H9 (cell line): ENCODE results near the gene UBASH3A. TPM values are rescaled to one million over a fixed set of nuclear protein-coding genes. Genes with fewer than 3 reads are reported as not detected.

Experiments
- DNase-seq: peaks from one replicate; pipeline ENCODE4 v3.0.0-alpha.2; 2017
- H2AFZ ChIP-seq: one replicate; pipeline ENCODE4 v1.6.1; 2013; ENCODE audit warnings: mild to moderate bottlenecking, low read length, control low read depth, moderate library complexity
- H2AK5ac ChIP-seq: 2 replicates; pipeline ENCODE4 v1.6.1; 2013; ENCODE audit warnings: low read length, control low read depth, mixed read lengths; ENCODE audit not compliant: insufficient read length
- H2BK120ac ChIP-seq: one replicate; pipeline ENCODE4 v1.6.1; 2013; ENCODE audit warnings: low read depth, mild to moderate bottlenecking, low read length, control low read depth, inconsistent platforms; ENCODE audit not compliant: poor library complexity, severe bottlenecking
- H2BK12ac ChIP-seq: 2 replicates; pipeline ENCODE4 v1.6.1; 2013; ENCODE audit warnings: low read length, control low read depth, mixed read lengths, low read depth; ENCODE audit not compliant: insufficient read length
- H2BK15ac ChIP-seq: 2 replicates; pipeline ENCODE4 v1.6.1; 2013; ENCODE audit warnings: low read depth, low read length, control low read depth
- H2BK20ac ChIP-seq: one replicate; pipeline ENCODE4 v1.6.1; 2013; ENCODE audit warnings: low read depth, mild to moderate bottlenecking, low read length, control low read depth, inconsistent platforms; ENCODE audit not compliant: poor library complexity, severe bottlenecking
- H2BK5ac ChIP-seq: 2 replicates; pipeline ENCODE4 v1.6.1; 2013; ENCODE audit warnings: low read length, control low read depth, mixed read lengths; ENCODE audit not compliant: insufficient read length
- H3K14ac ChIP-seq: 2 replicates; pipeline ENCODE4 v1.6.1; 2013; ENCODE audit warnings: low read length, control low read depth; ENCODE audit not compliant: insufficient read depth
- H3K18ac ChIP-seq: 2 replicates; pipeline ENCODE4 v1.6.1; 2013; ENCODE audit warnings: low read depth, mild to moderate bottlenecking, mixed read lengths, low read length, control low read depth; ENCODE audit not compliant: insufficient read length
- H3K23ac ChIP-seq: 2 replicates; pipeline ENCODE4 v1.6.1; 2013; ENCODE audit warnings: low read length, control low read depth, mixed read lengths, low read depth; ENCODE audit not compliant: insufficient read length
- H3K23me2 ChIP-seq: 2 replicates; pipeline ENCODE4 v1.6.1; 2013; ENCODE audit warnings: low read depth, mild to moderate bottlenecking, mixed read lengths, low read length, control low read depth; ENCODE audit not compliant: insufficient read length, poor library complexity, severe bottlenecking
- H3K27ac ChIP-seq: 2 replicates; pipeline ENCODE4 v1.5.1; 2013; ENCODE audit warnings: low read length, control low read depth, mixed read lengths, low read depth; ENCODE audit not compliant: insufficient read length
- H3K27me3 ChIP-seq: 2 replicates; pipeline ENCODE4 v1.6.1; 2013; ENCODE audit warnings: low read length, control low read depth, inconsistent platforms; ENCODE audit not compliant: insufficient read depth
- H3K4ac ChIP-seq: 2 replicates; pipeline ENCODE4 v1.6.1; 2013; ENCODE audit warnings: low read depth, mild to moderate bottlenecking, control low read depth, inconsistent platforms, low read length, moderate library complexity
- H3K4me1 ChIP-seq: 2 replicates; pipeline ENCODE4 v1.6.1; 2013; ENCODE audit warnings: low read length, control low read depth, inconsistent platforms; ENCODE audit not compliant: insufficient read depth
- H3K4me2 ChIP-seq: 2 replicates; pipeline ENCODE4 v1.6.1; 2013; ENCODE audit warnings: low read length, control low read depth, mixed read lengths; ENCODE audit not compliant: insufficient read length, insufficient read depth
- H3K56ac ChIP-seq: 2 replicates; pipeline ENCODE4 v1.6.1; 2013; ENCODE audit warnings: low read depth, mild to moderate bottlenecking, mixed read lengths, low read length, control low read depth; ENCODE audit not compliant: insufficient read length
- H3K79me1 ChIP-seq: 2 replicates; pipeline ENCODE4 v1.6.1; 2013; ENCODE audit warnings: low read depth, mild to moderate bottlenecking, moderate library complexity, low read length, control low read depth, inconsistent platforms; ENCODE audit not compliant: insufficient read depth, poor library complexity, severe bottlenecking
- H3K79me2 ChIP-seq: 2 replicates; pipeline ENCODE4 v1.6.1; 2013; ENCODE audit warnings: low read length, control low read depth, inconsistent platforms; ENCODE audit not compliant: insufficient read depth
- H3K9ac ChIP-seq: 2 replicates; pipeline ENCODE4 v1.6.1; 2013; ENCODE audit warnings: low read length, control low read depth, mixed read lengths; ENCODE audit not compliant: insufficient read length; ENCODE audit errors: extremely low read depth
- H3K9me3 ChIP-seq: one replicate; pipeline ENCODE4 v1.6.1; 2013; ENCODE audit warnings: low read depth, low read length, inconsistent platforms; ENCODE audit not compliant: control insufficient read depth
- H3T11ph ChIP-seq: one replicate; pipeline ENCODE4 v1.6.1; 2013; ENCODE audit warnings: mild to moderate bottlenecking, low read length, control low read depth, inconsistent platforms
- H4K20me1 ChIP-seq: one replicate; pipeline ENCODE4 v1.6.1; 2013; ENCODE audit not compliant: control insufficient read depth, insufficient read length, insufficient read depth
- H4K5ac ChIP-seq: 2 replicates; pipeline ENCODE4 v1.6.1; 2013; ENCODE audit warnings: low read depth, mild to moderate bottlenecking, mixed read lengths, low read length, control low read depth; ENCODE audit not compliant: insufficient read length
- H4K8ac ChIP-seq: replicated peaks from 2 replicates; pipeline ENCODE4 v1.6.1; 2013; ENCODE audit warnings: low read length, control low read depth, mixed read lengths, low read depth; ENCODE audit not compliant: insufficient read length
- H4K91ac ChIP-seq: 2 replicates; pipeline ENCODE4 v1.6.1; 2013; ENCODE audit warnings: low read depth, mild to moderate bottlenecking, moderate library complexity, mixed read lengths, low read length, control low read depth; ENCODE audit not compliant: insufficient read length
- H3K27ac Mint-ChIP-seq, 3 experiments: 2 replicates in 2 of 3; 3 replicates in 1 of 3; pipeline ENCODE4 v1.8.0; 2020 to 2021; ENCODE audit warnings: mixed read lengths in 3 of 3, mild to moderate bottlenecking in 1 of 3, moderate library complexity in 1 of 3
- H3K27me3 Mint-ChIP-seq: 2 replicates; pipeline ENCODE4 v1.8.0; 2021; ENCODE audit warnings: low read depth, mild to moderate bottlenecking, moderate library complexity, mixed read lengths
- H3K36me3 Mint-ChIP-seq, 3 experiments: 2 replicates in 2 of 3; 3 replicates in 1 of 3; pipeline ENCODE4 v1.8.0; 2020 to 2021; ENCODE audit warnings: low read depth in 3 of 3, mixed read lengths in 3 of 3; ENCODE audit not compliant: insufficient read depth in 1 of 3
- H3K4me1 Mint-ChIP-seq, 2 experiments: 2 replicates each; pipeline ENCODE4 v1.8.0; 2020; ENCODE audit warnings: mixed read lengths in 2 of 2
- H3K4me3 Mint-ChIP-seq, 2 experiments: 2 replicates in 1 of 2; 3 replicates in 1 of 2; pipeline ENCODE4 v1.8.0; 2020 to 2021; ENCODE audit warnings: mild to moderate bottlenecking in 2 of 2, mixed read lengths in 2 of 2, moderate library complexity in 1 of 2
- H3K9me3 Mint-ChIP-seq, 2 experiments: 2 replicates in 1 of 2; 3 replicates in 1 of 2; pipeline ENCODE4 v1.8.0; 2020; ENCODE audit warnings: mild to moderate bottlenecking in 2 of 2, mixed read lengths in 2 of 2, moderate library complexity in 1 of 2
- CTCF ChIP-seq: fragments of 200-600 bp; sonication (generic); conservative IDR thresholded peaks from 3 replicates; pipeline ENCODE4 v1.8.0; 2021; ENCODE audit warnings: antibody characterized with exemption, mild to moderate bottlenecking
- total RNA-seq: library from RNA; stranded (reverse); gene quantifications from 2 replicates; pipeline ENCODE4 v1.2.1, GENCODE V29; 2021

Gene UBASH3A
- total RNA-seq, 1 experiment from 2014 or later = not detected

GRCh38 chr21:42490720-42491119 lies 87.0 kb downstream of the UBASH3A start:
- Histone ChIP-seq H2BK5ac (no peak overlapping the region), H3K27ac (no peak overlapping the region), H3K79me1 (no peaks in the 10 kb centered on the region), H2BK12ac (no peak overlapping the region), H2AK5ac (no peak overlapping the region), H3K4ac (no peak overlapping the region), H3K56ac (no peak overlapping the region), H3K9me3 (no peaks in the 10 kb centered on the region), H4K8ac (no peak overlapping the region), H2BK120ac (no peak overlapping the region), H4K20me1 (no peaks in the 10 kb centered on the region), H3K18ac (no peak overlapping the region), H4K91ac (no peak overlapping the region), H3K4me2 (no peak overlapping the region), H3K14ac (no peak overlapping the region), H3T11ph (no peak overlapping the region), H3K4me1 (no peaks in the 10 kb centered on the region; the same call in 1 of the 2 replicates), H2BK15ac (no peak overlapping the region), H3K9ac (no peak overlapping the region), H3K27me3 (no peaks in the 10 kb centered on the region), H2BK20ac (no peak overlapping the region), H3K23ac (no peak overlapping the region), H3K23me2 (peaks cover 3% of the 10 kb centered on the region), H4K5ac (no peak overlapping the region), H2AFZ (no peak overlapping the region), H3K79me2 (no peaks in the 10 kb centered on the region)
- H3K36me3 Mint-ChIP-seq = no peaks in the 10 kb centered on the region
- no peaks in the 10 kb centered on the region for H3K9me3 Mint-ChIP-seq
- H3K27ac Mint-ChIP-seq = no peak overlapping the region
- peaks cover 9 to 15% of the 10 kb centered on the region in 2 experiments for H3K4me1 Mint-ChIP-seq
- H3K4me3 Mint-ChIP-seq = no peak overlapping the region
- no peak for DNase-seq
- TF ChIP-seq CTCF = no peak
- peaks cover 26% of the 10 kb centered on the region for H3K27me3 Mint-ChIP-seq
